Right ventricle myocardium inferior (tissue), 1 donor: ENCODE measurements around the gene CNTNAP2. TPM values are rescaled to one million over a fixed set of nuclear protein-coding genes. Genes with fewer than 3 reads are reported as not detected.
"Not testable (repeated sequence)": the region's sequence is repeated elsewhere in the genome, so short reads cannot be mapped to it uniquely, and the experiment has no call there.

ENCODE experiments used
- ATAC-seq: fragments of 200-7000 bp; cut with Tn5 transposase; one replicate; pipeline ENCODE4 v1.9.1; 2020; ENCODE audit warnings: mild to moderate bottlenecking, moderate library complexity
- DNase-seq: peaks from one replicate; pipeline ENCODE4 v3.0.0; 2021; ENCODE audit errors: missing footprints
- intact Hi-C: fragments of 100-400 bp; cut with DNase I; formaldehyde crosslinking; loops from one replicate; pipeline ENCODE4 v1.11.0; 2022
- microRNA-seq: library from miRNA; unstranded; fragments of <30 nt; microRNA quantifications from one replicate; pipeline ENCODE4 v1.2.0, GENCODE V29; 2020
- total RNA-seq: library from RNA; stranded (reverse); fragmentation: NEBNext Ultra II Directional; extraction: Animal tissue kit (Norgen Biotek cat#: 25700); gene quantifications from one replicate; pipeline ENCODE4 v1.2.1, GENCODE V29; 2021
- donor health status: DM: no; HTN: yes; CAD: no; lungs with severe emphysema.

CNTNAP2 gene
- total RNA-seq, 1 donor from 2014 or later: 0.65 TPM

GRCh38 chr7:148451526-148451925, 2334.9 kb downstream of the CNTNAP2 start:
- intact Hi-C loops, DNase-seq, ATAC-seq: not testable (repeated sequence)

- intact Hi-C loops: no loop called here
- no peak for DNase-seq
- no peak for ATAC-seq
Measured at GRCh38 chr7:148456351-148456750, 2339.8 kb downstream of the CNTNAP2 start.

- DNase-seq (no peak), ATAC-seq (no peak)
- intact Hi-C loops: no loop called here
Measured at GRCh38 chr7:148457310-148457921, 2340.8 kb downstream of the CNTNAP2 start.

- ATAC-seq: no peak
- intact Hi-C loops: no loop called here
- no peak for DNase-seq
Measured at GRCh38 chr7:148458263-148458662, 2341.7 kb downstream of the CNTNAP2 start.

GRCh38 chr7:148461392-148462179, 2345.0 kb downstream of the CNTNAP2 start:
- intact Hi-C loops: no loop called here
- no peak for ATAC-seq

GRCh38 chr7:148462774-148463173, 2346.2 kb downstream of the CNTNAP2 start:
- intact Hi-C loops, ATAC-seq: not testable (repeated sequence)
- peak; percentile 32 for DNase-seq

More at GRCh38 chr7:148461392-148462179, 2345.0 kb downstream of the CNTNAP2 start:
- no peak for DNase-seq

- intact Hi-C loops: no loop called here
- DNase-seq (no peak), ATAC-seq (no peak)
Measured at GRCh38 chr7:148463210-148463609, 2346.6 kb downstream of the CNTNAP2 start.

GRCh38 chr7:148464947-148465346, 2348.3 kb downstream of the CNTNAP2 start:
- intact Hi-C loops: no loop called here
- ATAC-seq: no peak
- DNase-seq: no peak

GRCh38 chr7:148465441-148465840, 2348.8 kb downstream of the CNTNAP2 start:
- DNase-seq, intact Hi-C loops, ATAC-seq: not testable (repeated sequence)

GRCh38 chr7:148466120-148466519, 2349.5 kb downstream of the CNTNAP2 start:
- intact Hi-C loops: no loop called here
- ATAC-seq (no peak), DNase-seq (no peak)

GRCh38 chr7:148468700-148469098, 2352.1 kb downstream of the CNTNAP2 start:
- ATAC-seq (no peak), DNase-seq (no peak)
- intact Hi-C loops: no loop called here

Small RNA genes lying within 50 kb of the gene (microRNA-seq; reads per million reads assigned to microRNA genes)
- gene MIR548F4: not detected
